CD4-positive, alpha-beta T cell treated with Interleukin-17A for 4 hours (primary cell): ENCODE results near the gene TYK2.

Experiments
- DNase-seq: peaks from one replicate; pipeline ENCODE4 v3.0.0-alpha.2; 2020; ENCODE audit warnings: mixed read lengths

TYK2 gene

DNA sequence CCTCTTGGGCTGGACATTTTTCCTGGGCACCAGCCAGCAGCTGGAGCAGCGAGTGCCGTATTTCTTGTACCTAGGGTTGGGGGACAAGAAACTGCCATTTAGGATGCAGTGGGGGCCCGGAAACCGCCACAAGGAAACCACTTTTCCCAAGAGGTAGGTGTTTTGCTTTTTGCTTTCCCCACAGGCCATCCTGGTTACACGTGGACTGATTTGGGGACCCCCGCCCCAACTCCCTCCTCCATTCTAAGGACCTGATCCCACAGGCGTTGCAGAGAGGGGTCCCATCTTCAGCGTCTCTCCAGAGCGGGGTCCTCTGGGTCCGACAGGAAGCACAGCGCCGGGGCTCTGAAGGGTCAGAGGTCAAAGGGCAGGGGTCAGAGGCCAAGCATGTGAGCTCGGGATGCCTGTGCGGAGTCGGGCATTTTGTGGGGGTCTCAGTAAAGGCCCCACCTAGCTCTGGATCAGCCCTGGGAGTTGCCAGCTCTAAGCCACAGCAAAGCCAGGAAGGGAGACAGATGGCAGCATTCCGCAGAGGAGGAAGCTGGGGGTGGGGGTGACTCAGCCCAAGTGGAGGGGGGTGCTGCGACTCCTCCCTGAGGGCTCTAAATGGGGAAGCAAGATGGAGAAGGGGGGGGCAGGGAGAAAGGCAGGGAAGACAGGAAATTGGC lies 75.1 kb downstream of the TYK2 start:
- no peak for DNase-seq
